Islet of Langerhans (tissue), 1 donor: ENCODE results near the gene AQP1.

Experiments used
- FAIRE-seq: peaks from one replicate; lab custom pipeline; 2011; peaks lifted over from hg19 to GRCh38; lab: Jason Lieb, UNC

The AQP1 gene

DNA sequence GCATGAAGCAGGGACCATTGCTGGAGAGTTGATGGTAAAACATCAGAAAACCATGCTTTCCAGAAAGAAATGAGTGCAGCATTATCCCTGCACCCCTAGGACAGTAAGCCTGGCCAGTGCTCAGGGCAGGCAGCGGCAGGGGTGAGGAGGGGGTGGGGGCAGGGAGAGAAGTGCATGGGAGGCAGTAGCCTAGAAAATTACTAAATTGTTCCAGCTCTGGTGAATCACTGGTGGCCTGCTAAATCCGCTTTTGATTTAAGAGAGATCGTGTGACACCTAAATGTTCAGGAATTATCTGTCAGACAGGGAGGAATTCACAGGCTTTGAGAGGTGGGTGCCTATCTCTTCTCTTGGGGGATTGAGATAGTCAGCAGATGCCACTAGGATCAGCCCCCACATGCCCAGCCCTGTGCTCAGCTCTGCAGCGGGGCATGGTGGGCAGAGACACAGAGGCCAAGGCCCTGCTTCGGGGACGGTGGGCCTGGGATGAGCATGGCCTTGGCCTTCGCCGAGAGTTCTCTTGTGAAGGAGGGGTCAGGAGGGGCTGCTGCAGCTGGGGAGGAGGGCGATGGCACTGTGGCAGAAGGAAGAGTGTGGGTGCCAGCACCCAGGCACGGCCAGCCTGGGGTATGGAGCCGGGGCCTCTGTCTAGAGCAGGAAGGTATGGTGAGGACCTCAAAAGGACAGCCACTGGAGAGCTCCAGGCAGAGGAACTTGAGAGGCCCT lies 5.0 kb upstream of the AQP1 start:
- no peak for FAIRE-seq

DNA sequence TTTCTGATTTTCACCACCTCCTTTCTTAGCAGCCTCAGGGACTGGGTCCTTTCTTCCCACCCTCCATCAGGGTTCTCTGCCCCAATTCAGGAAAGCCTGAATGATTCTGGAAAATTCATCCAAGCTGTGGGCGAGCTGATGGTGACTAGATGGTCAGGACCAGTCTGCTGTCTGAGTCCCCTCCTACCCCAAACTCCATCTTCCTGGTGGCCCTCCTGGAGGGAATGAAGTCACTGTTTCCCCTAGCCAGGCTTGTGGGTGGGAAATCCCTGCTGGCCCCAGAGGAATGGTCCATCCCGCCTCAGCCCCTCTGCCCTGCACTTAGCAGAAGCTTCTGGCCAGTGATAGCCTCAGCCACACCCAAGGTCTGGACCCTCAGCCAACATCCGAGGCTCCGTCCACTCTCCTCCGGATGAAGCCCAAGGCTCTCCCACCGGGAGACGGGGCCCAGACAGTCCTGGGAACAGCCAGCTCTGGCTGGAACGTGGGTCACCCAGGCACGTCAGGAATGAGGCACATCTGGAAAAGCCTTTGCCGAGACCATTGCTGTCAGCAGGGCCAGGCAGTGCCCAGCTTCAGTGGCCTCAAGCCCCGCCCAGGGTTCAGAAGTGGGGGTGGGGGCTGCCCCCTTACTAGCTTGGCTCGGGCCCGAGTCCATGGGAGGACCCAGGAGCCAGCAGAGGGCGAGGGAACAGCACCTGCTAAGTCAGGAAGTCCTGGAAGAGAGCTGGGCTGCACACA lies 4.0 kb upstream of the AQP1 start:
- no peak for FAIRE-seq

DNA sequence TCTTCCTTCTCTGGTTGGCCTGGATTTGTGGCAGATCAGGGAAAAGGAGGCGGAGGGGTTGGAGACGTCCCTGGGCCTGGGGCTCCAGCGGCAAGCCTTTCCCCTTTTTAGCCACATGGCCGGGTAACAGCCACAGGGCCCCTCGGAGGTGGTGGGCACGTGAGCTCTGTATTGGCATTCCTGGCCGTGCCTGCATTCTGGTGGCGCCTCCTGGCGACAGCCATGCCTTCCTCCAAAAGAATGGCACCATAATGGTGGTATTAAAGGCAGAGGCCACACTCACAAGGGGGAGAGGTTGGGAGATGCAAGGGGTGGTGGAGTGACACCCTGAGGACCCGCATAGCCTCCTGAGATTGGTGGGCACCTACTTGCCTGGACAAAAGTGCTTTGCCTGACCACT lies 3.0 kb upstream of the AQP1 start:
- no peak for FAIRE-seq

DNA sequence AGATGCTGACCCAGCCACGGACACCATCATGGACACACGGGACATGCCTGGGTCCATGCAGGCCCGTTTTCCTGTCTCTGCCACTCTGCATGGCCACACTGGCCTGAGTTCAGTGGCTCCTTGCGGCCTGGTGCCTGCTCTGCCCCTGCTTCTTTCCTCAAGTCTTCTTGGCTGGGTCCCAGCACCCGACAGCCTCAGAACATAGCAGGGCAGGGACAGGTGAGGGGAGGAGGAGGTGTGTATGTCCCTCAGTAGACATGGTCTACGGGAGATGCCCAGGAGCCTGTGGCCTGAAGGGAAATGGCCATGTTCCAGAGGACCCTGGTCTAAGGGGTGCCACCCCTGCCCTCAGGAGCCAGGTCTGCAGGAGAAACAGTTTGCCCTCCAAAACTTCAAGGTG lies 2.2 kb upstream of the AQP1 start:
- no peak for FAIRE-seq

DNA sequence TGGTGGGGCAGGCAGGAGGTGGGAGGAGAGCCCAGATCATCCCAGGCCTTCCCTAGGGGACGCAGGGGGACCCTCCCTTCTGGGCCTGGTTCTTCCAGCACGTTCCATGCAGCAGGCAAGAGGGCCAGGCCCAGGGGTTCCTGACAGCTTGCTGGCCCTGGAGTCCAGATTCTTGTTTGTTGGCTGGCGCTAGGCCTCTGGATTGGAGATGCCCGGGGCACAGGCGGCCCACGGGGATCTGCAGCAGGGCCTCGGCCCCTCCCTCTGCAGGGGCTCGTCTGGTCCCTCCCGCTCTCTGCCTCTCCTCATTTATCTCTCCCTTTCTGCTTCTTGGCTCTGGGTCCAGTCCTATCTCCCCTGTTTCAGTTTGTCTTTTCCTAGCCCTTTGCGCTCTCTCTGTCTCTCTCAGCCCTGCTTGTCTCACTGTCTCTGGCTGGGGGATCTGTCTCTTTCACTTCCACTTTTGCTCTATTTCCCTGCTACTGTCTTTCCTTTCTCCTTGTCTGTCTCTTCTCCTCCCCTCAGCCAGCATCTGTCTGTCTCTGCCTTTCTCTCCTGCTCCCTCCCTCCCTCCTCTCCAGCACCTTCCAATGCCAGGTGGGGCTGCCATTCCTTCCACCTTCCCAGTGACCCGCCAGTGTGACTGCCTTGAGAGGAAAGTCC lies 1.1 kb upstream of the AQP1 start:
- no peak for FAIRE-seq

DNA sequence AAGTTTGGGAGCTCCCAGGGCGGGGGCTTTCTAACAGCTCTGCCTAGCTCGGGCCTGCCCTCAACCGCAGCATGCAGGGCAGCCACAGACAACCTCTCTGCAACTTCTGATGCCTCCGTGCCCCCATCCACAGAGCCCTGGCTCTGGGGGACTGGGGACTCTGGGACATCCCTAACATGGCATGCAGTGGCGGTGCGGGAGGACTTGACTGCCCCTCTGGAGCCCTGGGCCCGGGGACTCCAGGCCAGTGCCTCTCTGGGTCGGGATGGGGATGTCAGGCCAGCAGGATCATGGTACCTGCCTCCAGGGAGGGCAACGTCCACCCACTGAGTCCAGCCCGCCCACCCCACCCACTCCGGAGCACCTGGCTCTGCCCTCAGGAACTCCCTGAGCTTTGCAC lies 520 bp upstream of the AQP1 start:
- no peak for FAIRE-seq

DNA sequence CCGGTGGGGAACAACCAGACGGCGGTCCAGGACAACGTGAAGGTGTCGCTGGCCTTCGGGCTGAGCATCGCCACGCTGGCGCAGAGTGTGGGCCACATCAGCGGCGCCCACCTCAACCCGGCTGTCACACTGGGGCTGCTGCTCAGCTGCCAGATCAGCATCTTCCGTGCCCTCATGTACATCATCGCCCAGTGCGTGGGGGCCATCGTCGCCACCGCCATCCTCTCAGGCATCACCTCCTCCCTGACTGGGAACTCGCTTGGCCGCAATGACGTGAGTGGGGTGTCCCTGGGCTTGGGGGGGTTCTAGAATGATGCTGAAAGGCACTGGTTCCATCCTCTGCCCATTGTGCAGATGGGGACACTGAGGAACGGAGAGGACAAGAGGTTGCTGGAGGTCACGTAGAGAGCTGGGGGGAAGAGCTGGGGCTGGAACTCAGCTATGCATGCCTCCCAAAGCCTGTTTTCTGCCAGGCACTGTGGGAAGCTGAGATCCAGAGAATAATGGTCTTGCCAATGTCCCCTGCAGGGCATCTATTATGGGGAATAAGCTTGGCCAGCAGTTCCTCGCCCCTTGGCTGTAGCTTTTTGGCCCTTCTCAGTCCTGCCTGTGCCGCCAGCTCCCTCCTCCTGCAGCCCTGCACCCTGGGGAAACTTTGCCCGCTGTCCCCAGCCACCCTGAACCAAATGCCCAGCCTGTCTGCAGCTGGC lies 523 bp downstream of the AQP1 start:
- FAIRE-seq, result no peak

DNA sequence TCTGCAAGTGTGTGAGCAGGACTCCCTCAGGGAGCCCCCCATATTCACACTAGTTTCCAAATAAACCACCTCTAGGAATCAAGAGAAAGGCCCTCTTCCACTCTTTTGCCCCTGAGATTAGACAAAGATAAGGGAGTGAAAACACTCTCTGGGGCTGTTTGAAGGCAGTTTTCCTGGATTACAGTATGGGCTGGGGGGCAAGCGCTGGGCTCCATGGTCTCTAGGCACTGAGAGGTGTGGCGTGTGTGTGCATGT lies 1.0 kb downstream of the AQP1 start:
- no peak for FAIRE-seq

DNA sequence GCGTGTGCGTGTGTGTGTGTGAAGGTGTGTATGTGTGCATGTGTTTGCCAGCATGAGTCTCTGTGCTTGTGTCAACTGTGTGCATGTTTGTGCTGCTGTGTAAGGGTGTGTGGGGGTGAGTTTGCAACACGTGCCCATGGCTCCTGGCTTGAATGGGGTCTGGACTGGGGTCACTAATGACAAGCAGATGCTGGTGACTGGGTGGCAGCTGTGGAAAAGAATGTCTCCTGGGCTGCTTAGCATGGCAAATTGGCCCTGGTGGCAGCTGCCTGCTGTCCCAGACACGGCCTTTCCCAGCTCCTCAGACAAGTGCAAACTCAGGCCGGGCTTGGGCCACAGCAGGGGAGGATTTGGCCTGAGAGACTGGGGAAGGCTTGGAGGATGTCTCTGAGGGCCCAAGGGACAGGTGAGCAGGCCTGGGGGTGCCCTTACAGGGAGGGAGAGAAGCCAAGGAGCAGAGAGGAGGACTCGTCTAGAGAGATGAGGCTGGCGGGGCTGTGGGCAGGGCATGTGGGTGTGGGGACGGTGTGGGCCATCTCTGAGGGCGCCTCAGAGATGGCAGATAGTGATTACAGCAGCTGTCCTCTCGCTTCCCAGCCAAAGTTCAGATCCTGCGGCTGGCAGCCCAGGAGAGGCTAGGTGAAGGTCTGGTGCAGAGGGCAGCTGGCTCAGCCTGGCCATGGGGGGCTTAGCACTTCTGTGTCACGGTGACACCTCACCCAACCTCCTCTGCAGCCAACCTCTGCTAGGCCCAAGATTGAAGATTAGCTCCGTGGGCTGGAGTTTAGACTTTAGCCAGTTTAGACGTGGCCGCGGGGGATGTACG lies 1.5 kb downstream of the AQP1 start:
- FAIRE-seq, result no peak

DNA sequence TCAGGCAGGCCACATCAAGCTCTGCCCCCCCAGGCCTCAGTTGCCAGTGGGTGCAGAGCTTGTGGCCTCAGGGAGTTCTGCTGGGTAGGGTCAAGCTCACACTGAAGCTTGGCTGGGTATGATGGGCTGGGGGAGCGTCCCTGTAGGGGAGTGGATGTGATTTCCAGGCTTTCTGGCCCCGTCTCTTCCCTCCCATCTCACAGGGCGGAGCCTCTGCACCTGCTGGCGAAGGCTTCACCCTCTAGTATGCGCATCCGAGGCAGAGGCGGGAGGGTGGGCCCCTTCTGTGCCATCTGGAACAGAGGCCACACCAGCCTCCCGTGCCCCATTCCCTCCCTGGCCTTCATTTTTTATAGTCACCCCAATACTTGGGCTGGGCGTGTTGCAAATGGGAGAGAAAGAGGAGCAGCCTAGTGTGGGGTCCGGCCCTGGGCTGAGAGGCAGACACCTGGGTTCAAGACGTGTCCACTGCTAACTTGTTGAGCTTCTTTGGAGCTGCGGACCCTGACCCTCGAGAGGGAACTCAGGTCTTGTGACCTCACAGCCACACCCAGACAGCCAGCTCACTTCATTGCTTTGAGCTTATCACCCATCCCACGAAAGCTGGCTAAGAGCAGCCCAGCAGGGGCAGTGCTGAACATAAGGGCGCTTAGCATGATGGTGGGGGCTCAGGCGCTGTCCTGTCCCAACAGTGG lies 2.3 kb downstream of the AQP1 start:
- FAIRE-seq, result no peak

DNA sequence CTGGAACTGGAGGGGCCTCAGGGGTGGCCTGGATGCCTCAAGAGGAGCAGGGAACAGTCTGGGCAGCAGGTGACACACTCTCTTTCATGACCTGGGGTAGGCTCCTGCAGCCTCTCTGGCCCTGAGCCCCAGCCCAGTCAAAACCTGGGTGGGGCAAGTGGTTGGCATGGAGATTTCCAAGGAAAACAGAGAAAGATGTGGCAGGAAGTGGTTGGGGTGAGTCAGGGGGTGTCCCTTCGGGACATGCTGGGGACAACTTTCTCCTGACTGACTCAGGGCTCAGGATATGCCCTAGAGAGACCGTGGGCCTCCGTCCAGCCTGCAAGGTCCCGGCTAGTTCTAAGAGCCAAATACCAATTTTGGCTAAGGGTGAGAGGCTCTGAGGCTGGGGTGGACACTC lies 2.9 kb downstream of the AQP1 start:
- no peak for FAIRE-seq

DNA sequence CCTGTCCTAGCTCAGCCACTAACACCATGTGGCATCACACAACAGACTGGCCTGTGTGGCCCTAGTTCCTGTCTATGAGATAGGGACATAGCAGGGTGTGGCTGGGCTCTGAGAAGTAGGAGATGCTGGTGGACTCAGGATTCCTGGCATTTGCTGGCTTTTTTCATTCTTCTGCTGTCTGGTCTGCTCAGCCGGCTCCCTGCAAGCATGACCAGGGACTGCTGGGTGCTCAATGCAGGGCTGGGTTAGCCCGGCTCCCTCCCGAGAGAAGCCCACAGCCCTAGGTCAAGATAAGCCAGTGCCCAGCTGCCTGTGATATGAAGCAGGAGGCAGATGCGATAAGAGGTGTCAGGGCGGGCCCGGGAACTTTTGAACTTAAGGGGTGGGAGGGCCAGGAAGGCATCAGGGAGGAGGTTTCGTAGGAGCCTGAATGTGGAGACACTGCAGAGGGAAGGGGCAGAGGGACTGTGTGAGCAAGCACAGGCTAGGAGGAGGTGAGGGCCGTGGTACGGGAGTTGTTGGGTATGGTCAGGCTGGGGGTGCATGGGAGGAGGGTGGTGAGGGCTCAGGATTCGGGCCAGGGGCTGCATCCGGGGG lies 3.5 kb downstream of the AQP1 start:
- no peak for FAIRE-seq

DNA sequence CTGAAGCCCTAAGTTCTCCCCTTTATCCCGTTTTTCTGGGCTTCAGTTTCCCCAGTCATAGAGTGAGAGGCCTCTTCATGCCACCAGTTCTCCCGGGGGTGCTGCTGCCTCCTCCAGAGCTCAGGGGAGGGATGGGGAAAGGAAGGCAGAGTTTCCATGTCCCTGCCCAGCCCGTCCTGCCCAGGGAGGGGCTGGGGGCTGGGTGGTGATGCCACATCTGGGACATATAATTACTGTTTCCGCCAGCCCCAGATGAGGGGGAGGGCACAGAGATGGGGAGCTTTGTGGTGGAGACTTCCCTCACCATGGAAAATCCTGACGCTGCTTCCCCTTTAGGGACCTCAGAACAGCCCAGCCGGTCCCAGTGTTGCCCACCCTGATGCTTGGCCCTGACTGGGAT lies 4.1 kb downstream of the AQP1 start:
- FAIRE-seq, result no peak

DNA sequence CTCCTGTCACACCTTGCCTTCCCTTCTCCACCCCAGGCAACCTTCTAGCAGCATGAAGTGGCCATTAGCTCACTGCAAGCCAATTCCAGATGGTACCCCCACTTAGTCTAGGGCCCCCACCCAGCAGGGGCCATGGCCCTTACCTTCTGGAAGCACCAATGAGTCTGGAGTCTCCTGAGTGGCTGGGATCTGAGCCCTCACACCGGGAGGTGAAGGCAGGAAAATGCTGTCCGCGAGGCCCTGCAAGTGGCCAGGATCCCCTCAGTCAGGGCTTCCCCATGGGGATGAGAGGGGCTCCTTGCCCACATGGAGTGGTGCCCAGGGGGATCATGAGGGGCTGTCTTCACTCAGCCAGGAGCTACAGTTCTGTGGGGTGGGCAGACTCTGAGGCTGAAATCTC lies 4.6 kb downstream of the AQP1 start:
- no peak for FAIRE-seq

DNA sequence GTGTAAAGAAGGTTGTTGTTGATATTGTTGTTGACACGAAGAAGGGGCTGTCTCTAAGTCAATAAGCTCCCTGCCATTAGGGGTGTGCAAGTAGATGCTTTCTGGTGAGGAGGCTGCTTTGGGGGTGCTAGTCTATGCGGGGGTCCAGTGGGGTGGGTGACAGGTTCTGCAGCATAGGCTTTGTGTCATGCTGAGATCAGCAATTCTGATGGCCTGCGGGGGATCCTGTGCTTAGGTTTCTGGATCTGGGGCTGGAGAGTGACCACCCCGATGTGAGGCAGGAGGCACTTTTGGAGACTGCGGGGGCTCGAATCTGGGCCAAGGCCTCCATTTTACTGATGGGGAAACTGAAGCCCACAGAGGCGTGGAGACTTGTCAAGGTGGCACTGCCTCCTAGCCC lies 5.1 kb downstream of the AQP1 start:
- FAIRE-seq, result no peak

DNA sequence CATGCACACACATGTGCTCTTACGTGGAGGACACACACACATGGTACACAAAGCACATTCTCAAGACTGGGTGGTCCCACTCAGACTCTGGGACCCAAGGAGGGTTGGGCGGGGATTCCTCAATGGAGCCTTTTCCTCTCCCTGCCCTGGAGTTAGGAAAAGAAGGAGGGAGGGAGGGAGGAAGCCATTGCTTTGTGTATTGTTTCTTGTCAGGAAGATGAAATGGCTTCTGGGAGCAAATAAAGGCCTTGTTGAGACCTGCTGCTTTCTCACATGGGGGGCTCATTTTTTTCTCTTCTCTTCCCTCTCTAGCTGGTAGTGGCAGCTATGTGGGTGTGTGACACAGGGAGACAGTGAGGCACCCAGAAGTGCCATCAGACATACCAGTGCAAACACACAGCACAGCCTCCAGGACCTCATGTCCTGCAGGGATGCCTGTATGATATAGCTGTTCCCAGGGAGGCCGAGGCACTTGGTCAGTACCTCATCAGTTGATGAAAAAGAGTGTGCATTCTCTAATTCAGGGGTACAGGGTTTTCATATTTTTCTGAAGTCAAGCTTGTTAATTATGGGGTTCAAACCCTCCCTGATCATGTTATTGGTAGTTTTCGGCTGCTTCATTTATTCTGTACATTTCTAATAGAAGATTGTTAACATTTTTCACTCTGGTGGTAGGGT lies 5.7 kb downstream of the AQP1 start:
- no peak for FAIRE-seq

DNA sequence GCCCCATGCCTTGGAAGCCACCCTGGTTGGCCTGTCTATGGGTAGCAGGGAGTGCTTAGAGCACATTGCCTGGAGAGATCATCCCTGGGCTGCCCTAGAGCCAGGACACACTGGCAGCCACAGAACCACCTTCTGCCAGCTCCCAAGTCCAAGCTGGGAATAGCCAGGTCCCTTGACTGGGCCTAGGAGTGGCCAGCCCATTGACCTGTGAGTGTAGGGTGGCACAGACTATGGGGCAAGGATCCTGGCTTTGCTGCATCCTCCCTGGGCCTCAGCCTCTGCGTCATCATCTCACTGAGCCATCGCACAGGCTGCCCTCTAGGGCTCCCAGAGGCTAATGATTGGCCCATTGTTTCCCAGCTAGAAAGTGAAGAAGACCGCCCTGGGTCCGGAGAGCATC lies 7.0 kb downstream of the AQP1 start:
- no peak for FAIRE-seq

DNA sequence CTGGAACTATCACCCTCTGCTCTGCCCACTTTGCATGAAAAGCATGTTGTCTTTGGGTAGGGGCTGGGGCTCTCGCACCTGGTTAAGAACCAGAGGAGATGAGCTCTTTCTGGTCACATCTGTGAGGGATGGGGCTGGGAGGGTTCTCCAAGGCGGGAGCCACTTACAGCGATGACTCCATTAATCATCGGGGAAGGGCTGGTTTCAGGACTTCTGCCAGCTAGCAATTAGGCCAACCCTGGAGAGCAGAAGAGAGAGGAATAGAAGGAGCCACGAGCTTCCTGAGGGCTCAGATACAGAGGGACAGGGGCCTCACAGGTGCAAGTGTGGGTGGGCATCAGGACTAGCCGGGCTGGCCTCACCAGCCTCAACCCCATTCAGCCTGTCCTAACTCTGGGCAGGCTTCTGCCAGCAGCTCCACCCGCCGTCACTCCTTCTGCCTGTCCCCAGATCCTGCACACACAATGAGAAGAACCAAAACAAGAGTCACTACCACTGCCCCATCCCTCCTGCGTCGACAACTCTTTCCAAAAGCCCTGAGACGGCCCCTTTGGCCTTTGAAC lies 8.4 kb downstream of the AQP1 start:
- FAIRE-seq, result no peak

DNA sequence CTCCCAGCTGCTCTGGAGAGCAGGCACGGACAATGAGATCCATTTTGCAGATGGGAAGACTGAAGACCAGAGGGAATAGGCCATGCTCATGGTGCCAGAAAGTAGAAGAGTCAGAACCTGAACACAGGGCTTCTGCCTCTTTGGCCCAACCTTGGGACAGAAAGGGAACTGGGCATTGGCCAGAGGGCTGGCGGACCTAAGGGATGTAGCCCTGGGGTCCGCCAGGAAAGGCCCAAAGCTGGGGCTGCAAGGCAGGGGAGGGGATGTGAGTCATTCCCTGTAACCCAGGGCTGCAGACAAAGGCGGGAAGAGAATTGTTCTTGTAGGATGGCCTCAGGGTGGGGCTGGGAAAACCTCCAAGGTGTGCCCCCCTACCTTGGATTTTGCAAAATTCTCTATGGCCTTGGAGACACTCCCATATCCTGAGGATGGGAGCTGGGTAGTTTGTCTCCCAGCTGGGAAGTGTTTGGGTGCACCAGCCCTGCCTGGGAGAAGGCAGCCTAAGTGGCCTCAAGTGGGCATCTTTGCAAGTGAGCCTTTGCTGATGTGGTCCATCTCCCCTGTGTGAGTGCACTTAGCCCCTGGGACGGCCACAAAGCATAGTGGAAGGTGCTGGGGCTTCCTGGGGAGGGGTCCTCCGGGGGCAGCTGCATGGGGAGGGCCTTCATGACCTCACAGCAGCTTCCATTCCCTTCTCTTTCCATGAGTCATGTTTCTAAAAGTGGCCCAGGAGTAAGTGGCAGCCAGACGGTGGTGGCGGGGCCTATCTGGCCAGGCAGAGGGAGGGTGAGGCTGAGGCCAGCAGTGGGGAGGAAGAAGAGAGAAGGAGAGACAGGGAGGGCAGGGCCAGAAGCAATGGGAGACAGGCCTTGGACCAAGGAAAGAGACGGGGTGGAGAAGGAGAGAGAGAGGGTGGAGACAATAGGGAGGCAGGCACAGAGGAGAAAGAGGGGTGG lies 9.2 kb downstream of the AQP1 start:
- FAIRE-seq, result no peak
